ENCODE measurements around the gene TNFRSF13B.
"Not testable (repeated sequence)": the region's sequence is repeated elsewhere in the genome, so short reads cannot be mapped to it uniquely, and the experiment has no call there.

Gene TNFRSF13B

GRCh38 chr17:16906680-16907079, 65.2 kb downstream of the TNFRSF13B start:
- DNase-seq: no peak

- DNase-seq: no peak
Observed at GRCh38 chr17:16905593-16906191, 66.2 kb downstream of the TNFRSF13B start.

- DNase-seq: not testable (repeated sequence)
Observed at GRCh38 chr17:16903070-16903469, 68.8 kb downstream of the TNFRSF13B start.

- no peak for DNase-seq
Observed at GRCh38 chr17:16900288-16900882, 71.5 kb downstream of the TNFRSF13B start.

- DNase-seq: not testable (repeated sequence)
Observed at GRCh38 chr17:16897211-16897896, 74.6 kb downstream of the TNFRSF13B start.

GRCh38 chr17:16896235-16896634, 75.7 kb downstream of the TNFRSF13B start:
- DNase-seq: not testable (repeated sequence)

GRCh38 chr17:16893527-16893926, 78.4 kb downstream of the TNFRSF13B start:
- DNase-seq: not testable (repeated sequence)

- not testable (repeated sequence) for DNase-seq
Observed at GRCh38 chr17:16892876-16893454, 79.0 kb downstream of the TNFRSF13B start.

GRCh38 chr17:16889088-16889465, 82.8 kb downstream of the TNFRSF13B start:
- no peak for DNase-seq

All from hematopoietic multipotent progenitor cell treated with erythropoietin and hydrocortisone succinate and interleukin-3 and kit ligand, for 8 days (in vitro differentiated cells).